Measurements from ENCODE around the gene PRR36. TPM values are rescaled to one million over a fixed set of nuclear protein-coding genes. Genes with fewer than 3 reads are reported as not detected.
A peak's percentile ranks its signal among the peaks of the same experiment; 100 is the strongest.
"Not testable (repeated sequence)": the region's sequence is repeated elsewhere in the genome, so short reads cannot be mapped to it uniquely, and the experiment has no call there.

Gene PRR36
- total RNA-seq, 2 experiments from 2014 or later = 0.08 to 0.10 TPM

DNA sequence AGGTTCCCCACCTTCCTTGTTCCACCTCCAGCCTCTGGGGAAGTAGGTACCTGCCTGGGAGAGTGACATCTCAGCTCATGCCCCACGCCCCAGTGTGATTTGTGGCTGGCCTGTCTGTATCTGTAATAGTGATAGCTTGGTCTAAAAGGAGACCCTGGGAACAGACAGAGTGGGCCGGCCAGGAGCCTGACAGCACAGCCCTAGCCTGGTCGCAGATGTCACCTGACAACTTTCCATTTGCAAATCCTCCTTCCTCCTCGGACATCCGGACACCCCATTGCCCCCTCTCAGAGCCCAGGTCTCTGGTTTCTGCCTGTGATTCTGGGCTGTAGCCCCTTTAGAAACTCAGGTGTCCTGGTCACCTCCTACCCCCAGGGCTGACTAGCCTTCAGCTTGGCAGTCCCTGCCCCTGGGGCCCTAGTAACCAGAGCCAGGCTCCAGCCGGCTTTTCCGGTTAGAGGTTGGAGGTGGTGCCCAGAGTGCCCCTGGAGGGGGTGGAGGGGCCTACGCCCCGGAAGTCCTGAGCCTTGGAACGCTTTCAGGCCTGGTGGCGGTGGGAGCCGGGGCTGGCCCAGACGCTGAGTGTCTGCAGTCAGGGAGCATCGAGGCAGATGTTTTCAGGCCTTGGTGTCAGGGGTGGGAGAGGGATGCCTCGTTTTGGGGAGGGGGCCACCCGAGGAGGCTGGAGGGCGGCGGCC lies 20.6 kb upstream of the PRR36 start:
- no peaks in the 10 kb centered on the region for H3K9me3 Mint-ChIP-seq (ENCODE audit: insufficient read depth)
- H3K27me3 Mint-ChIP-seq (ENCODE audit: low read depth) = peaks cover 6% of the 10 kb centered on the region
- H3K36me3 Mint-ChIP-seq (ENCODE audit: low read depth) = no peaks in the 10 kb centered on the region
- no peak overlapping the region for H3K27ac Mint-ChIP-seq
- DNase-seq (no peak), ATAC-seq (no peak)
- H3K4me3 Mint-ChIP-seq = no peak overlapping the region
- ChIA-PET POLR2A (no interaction called here), CTCF (interaction anchor here (0.6 to 1.5 kb wide), 3 partner anchors 26 to 1028 kb away, joined by 3 to 7 read pairs (median 3); no protein-coding TSS in a partner anchor)
- peaks cover 6% of the 10 kb centered on the region for H3K4me1 Mint-ChIP-seq (ENCODE audit: low read depth)

DNA sequence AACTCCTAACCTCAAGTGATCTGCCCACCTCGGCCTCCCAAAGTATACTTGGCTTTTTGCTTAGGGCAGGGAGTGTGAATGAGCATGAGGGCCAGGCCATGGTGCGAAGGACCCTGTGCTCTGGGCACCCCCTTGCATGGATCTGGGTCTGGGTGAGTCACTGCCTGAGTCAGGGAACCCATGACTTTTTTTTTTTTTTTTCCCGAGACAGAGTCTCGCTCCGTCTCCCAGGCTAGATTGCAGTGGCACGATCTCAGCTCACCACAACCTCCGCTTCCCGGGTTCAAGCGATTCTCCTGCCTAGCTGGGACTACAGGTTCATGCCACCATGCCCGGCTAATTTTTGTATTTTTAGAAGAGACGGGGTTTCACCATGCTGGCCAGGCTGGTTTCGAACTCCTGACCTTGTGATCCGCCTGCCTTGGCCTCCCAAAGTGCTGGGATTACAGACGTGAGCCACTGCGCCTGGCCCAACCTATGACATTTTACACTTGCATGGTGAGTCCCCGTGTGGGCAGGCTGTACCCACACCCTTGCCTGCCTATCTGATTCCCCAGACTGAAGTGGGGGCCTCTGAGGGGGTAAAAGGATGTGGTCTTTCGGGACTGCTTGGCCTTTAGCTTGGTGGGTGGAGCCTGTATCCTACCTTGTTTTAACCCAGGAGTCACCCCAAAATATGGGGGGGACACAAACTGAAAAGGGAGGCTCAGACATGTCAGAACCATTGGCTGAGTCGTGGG lies 19.3 kb upstream of the PRR36 start:
- not testable (repeated sequence) for ATAC-seq, DNase-seq
- CTCF ChIA-PET = interaction anchor here (0.7 to 1.5 kb wide), 2 partner anchors 24 to 27 kb away, joined by 3 to 7 read pairs; no protein-coding TSS in a partner anchor

GRCh38 chr19:7888826-7889217 lies 14.6 kb upstream of the PRR36 start:
- H3K27me3 Mint-ChIP-seq (ENCODE audit: low read depth) = peaks cover 16% of the 10 kb centered on the region
- no peak overlapping the region for H3K4me3 Mint-ChIP-seq
- no peak for DNase-seq
- CTCF ChIA-PET = interaction anchor here (3.1 kb wide), 1 partner anchor 20 kb away, joined by 17 read pairs; no protein-coding TSS in a partner anchor
- H3K27ac Mint-ChIP-seq = no peak overlapping the region
- H3K36me3 Mint-ChIP-seq (ENCODE audit: low read depth) = no peaks in the 10 kb centered on the region
- H3K9me3 Mint-ChIP-seq (ENCODE audit: insufficient read depth) = no peaks in the 10 kb centered on the region
- peaks cover 2% of the 10 kb centered on the region for H3K4me1 Mint-ChIP-seq (ENCODE audit: low read depth)
- POLR2A ChIA-PET = no interaction called here
- ATAC-seq = no peak

More for the DNA sequence above, 19.3 kb upstream of the PRR36 start:
- H3K4me3 Mint-ChIP-seq; H3K27ac Mint-ChIP-seq; H3K9me3 Mint-ChIP-seq (ENCODE audit: insufficient read depth); POLR2A ChIA-PET; H3K4me1 Mint-ChIP-seq (ENCODE audit: low read depth); H3K36me3 Mint-ChIP-seq (ENCODE audit: low read depth): not testable (repeated sequence)
- H3K27me3 Mint-ChIP-seq (ENCODE audit: low read depth) = peaks cover 11% of the 10 kb centered on the region

DNA sequence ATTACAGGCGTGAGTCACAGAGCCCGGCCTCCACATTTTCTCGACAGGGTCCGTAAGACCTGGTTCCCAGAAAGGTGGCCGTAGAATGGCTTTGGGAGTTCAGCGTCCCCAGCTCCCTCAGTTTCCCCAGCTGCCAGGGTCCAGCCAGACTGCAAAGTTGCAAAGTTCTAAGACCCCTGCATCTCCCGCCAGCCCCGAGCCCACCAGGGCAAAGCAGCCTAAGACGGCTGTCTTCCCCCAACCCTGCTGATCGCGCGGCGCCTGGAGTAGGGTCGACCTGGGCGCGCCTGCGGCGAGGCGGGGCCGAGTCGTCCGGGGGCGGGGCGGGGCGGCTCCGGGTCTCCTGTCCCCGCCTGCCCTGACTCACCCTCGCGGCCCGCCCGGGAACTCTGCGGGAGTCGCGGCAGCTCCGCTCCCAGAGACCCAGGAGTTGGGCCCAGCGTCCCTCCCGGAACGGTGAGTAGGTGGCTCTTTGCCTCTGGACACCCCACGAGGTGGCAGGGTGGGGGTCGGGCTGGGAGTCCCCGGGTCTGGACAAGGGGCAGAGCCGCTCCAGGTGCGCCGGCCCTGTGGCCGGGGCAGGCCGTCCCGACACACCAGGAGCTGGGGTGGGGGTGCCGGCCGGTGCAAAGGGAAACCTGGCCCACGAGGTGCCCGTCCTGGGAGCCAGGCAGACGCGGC lies 14.1 kb upstream of the PRR36 start, which contains the start of gene LRRC8E:
Gene LRRC8E, plus strand, starts transcription at position 366 of the 681 bp plus-strand sequence. CDS start 7,094 bp downstream, outside the sequence.
- H3K27me3 Mint-ChIP-seq (ENCODE audit: low read depth) = peaks cover 16% of the 10 kb centered on the region
- no peaks in the 10 kb centered on the region for H3K36me3 Mint-ChIP-seq (ENCODE audit: low read depth)
- H3K4me3 Mint-ChIP-seq = no peak within 1 kb of the TSS
- CTCF ChIA-PET = interaction anchor here (1.3 to 3.1 kb wide), 2 partner anchors 15 to 19 kb away, joined by 3 to 17 read pairs; partner anchors contain the start of gene MAP2K7
- POLR2A ChIA-PET = no interaction called here
- ATAC-seq = peak; percentile 80
- no peak within 1 kb of the TSS for H3K27ac Mint-ChIP-seq
- DNase-seq = no peak
- no peaks in the 10 kb centered on the region for H3K4me1 Mint-ChIP-seq (ENCODE audit: low read depth)
- H3K9me3 Mint-ChIP-seq (ENCODE audit: insufficient read depth) = no peaks in the 10 kb centered on the region

DNA sequence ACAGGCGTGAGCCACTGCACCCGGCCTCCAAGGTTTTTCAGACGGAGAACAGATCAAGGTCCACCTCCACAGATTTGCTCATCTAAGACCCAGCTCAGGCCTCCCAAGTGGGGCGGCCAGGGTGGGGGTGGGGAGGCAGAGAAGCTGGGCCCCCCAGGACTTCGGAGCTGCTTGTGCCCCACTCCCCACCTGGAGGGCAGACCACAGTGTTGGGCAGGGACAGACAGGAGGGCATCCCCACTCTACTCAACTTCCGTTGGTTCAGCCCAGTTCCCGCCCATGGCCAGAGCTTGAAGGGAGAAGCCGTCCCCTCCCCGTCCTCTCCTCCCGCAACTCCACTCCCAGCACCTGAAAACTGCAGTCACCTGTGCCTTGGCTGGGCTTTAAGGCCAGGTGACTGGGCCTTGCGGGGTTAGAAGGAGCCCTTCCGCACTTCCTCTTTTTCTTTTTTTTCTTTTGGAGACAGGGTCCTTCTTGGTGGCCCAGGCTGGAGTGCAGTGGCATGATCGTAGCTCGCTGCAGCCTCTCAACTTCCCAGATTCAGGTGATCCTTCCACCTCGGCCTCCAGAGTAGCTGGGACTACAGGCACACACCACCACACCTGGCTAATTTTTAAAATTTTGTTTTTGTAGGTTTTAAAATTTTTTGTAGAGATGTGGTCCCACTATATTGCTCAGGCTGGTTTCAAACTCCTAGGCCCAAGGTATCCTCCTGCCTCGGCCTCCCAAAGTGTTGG lies 13.4 kb upstream of the PRR36 start:
- Mint-ChIP-seq H3K4me3 (no peak overlapping the region), H3K27ac (no peak overlapping the region), H3K9me3 (ENCODE audit: insufficient read depth) (no peaks in the 10 kb centered on the region), H3K4me1 (ENCODE audit: low read depth) (no peaks in the 10 kb centered on the region), H3K36me3 (ENCODE audit: low read depth) (no peaks in the 10 kb centered on the region), H3K27me3 (ENCODE audit: low read depth) (peaks cover 16% of the 10 kb centered on the region)
- ATAC-seq (no peak), DNase-seq (no peak)
- ChIA-PET CTCF (interaction anchor here (1.3 to 3.1 kb wide), 3 partner anchors 16 to 319 kb away, joined by 3 to 17 read pairs (median 4); partner anchors contain the start of gene MAP2K7), POLR2A (interaction anchor here (0.7 kb wide), 1 partner anchor 8 kb away, joined by 3 read pairs; no protein-coding TSS in a partner anchor)

DNA sequence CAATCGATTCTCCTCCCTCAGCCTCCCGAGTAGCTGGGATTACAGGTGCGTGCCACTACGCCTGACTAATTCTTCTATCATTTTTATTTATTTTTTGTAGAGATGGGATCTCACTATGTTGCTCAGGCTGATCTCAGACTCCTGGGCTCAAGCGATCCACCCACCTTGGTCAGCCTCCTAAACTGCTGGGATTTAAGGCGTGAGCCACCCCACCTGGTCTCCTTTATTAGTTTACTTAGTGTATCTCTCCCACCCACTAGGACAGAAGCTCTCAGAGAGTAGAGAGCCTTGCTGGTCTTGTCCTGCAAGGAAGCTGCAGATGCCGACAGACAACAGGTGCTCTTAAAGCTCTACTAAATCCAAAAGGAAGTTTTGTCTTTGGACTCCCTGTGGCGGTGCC lies 11.6 kb upstream of the PRR36 start:
- Mint-ChIP-seq H3K9me3 (ENCODE audit: insufficient read depth) (no peaks in the 10 kb centered on the region), H3K27ac (no peak overlapping the region), H3K36me3 (ENCODE audit: low read depth) (no peaks in the 10 kb centered on the region), H3K4me1 (ENCODE audit: low read depth) (no peaks in the 10 kb centered on the region), H3K4me3 (no peak overlapping the region), H3K27me3 (ENCODE audit: low read depth) (peaks cover 14% of the 10 kb centered on the region)
- DNase-seq (no peak), ATAC-seq (no peak)
- ChIA-PET POLR2A (no interaction called here), CTCF (interaction anchor here (1.4 to 1.9 kb wide), 3 partner anchors 17 to 318 kb away, joined by 3 to 6 read pairs (median 4); no protein-coding TSS in a partner anchor)

- ATAC-seq = no peak
- H3K27me3 Mint-ChIP-seq (ENCODE audit: low read depth) = peaks cover 9% of the 10 kb centered on the region
- no peaks in the 10 kb centered on the region for H3K36me3 Mint-ChIP-seq (ENCODE audit: low read depth)
- ChIA-PET POLR2A (no interaction called here), CTCF (interaction anchor here (1.1 to 1.8 kb wide), 3 partner anchors 15 to 232 kb away, joined by 3 to 14 read pairs (median 3); no protein-coding TSS in a partner anchor)
- DNase-seq = no peak
- H3K9me3 Mint-ChIP-seq (ENCODE audit: insufficient read depth) = no peaks in the 10 kb centered on the region
- no peaks in the 10 kb centered on the region for H3K4me1 Mint-ChIP-seq (ENCODE audit: low read depth)
- no peak overlapping the region for H3K4me3 Mint-ChIP-seq
- H3K27ac Mint-ChIP-seq = no peak overlapping the region
Observed at GRCh38 chr19:7883796-7884570, 9.8 kb upstream of the PRR36 start.

DNA sequence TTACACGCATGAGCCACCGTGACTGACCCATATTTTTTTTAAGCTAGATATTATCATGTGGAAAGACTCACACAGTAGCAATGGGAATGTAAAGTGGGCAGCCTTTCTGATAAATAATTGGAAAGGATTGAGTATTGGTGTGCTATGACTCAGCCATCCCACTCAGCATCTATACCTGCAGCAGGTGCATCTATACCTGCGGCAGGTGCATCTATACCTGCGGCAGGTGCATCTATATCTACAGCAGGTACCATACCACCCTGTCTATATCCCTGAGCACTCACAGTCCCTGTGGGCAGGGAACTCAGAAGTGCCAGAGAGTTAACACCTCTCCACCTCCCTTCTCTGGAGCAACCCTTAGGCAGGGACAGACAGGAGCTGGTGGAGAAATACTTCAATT lies 8.9 kb upstream of the PRR36 start:
- H3K4me1 Mint-ChIP-seq (ENCODE audit: low read depth) = no peaks in the 10 kb centered on the region
- ATAC-seq = no peak
- CTCF ChIA-PET = interaction anchor here (1.1 to 1.8 kb wide), 3 partner anchors 14 to 231 kb away, joined by 3 to 14 read pairs (median 3); no protein-coding TSS in a partner anchor
- peaks cover 5% of the 10 kb centered on the region for H3K27me3 Mint-ChIP-seq (ENCODE audit: low read depth)
- POLR2A ChIA-PET = no interaction called here
- no peaks in the 10 kb centered on the region for H3K36me3 Mint-ChIP-seq (ENCODE audit: low read depth)
- no peaks in the 10 kb centered on the region for H3K9me3 Mint-ChIP-seq (ENCODE audit: insufficient read depth)
- H3K4me3 Mint-ChIP-seq = no peak overlapping the region
- H3K27ac Mint-ChIP-seq = no peak overlapping the region
- DNase-seq = no peak

DNA sequence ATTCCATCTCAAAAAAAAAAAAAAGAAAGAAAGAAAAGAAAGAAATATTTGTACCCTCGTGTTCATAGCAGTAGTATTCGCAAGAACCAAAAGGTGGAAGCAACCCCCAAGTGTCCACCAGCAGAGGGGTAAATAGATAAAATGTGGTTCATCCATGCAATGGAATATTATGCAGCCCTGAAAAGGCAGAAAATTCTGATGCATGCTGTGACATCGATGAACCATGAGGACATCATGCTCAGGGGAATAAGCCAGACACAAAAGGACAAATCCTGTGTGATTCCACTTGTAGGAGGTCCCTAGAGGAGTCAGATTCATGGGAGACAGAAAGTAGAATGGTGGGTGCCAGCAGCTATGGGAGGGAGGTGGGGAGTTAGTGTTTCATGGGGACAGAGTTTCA lies 7.7 kb upstream of the PRR36 start:
- POLR2A ChIA-PET = no interaction called here
- H3K4me3 Mint-ChIP-seq = no peak overlapping the region

GRCh38 chr19:7879836-7880235 lies 5.6 kb upstream of the PRR36 start:
- no peak overlapping the region for H3K27ac Mint-ChIP-seq
- POLR2A ChIA-PET = interaction anchor here (1.0 kb wide), 1 partner anchor 8 kb away, joined by 3 read pairs; no protein-coding TSS in a partner anchor
- no peak for DNase-seq
- H3K9me3 Mint-ChIP-seq (ENCODE audit: insufficient read depth) = no peaks in the 10 kb centered on the region
- ATAC-seq = no peak
- H3K4me3 Mint-ChIP-seq = no peak overlapping the region
- peaks cover 3% of the 10 kb centered on the region for H3K27me3 Mint-ChIP-seq (ENCODE audit: low read depth)
- H3K36me3 Mint-ChIP-seq (ENCODE audit: low read depth) = no peaks in the 10 kb centered on the region
- H3K4me1 Mint-ChIP-seq (ENCODE audit: low read depth) = peaks cover 3% of the 10 kb centered on the region
- CTCF ChIA-PET = interaction anchor here (1.6 kb wide), 1 partner anchor 11 kb away, joined by 12 read pairs; no protein-coding TSS in a partner anchor

More for the DNA sequence above, 7.7 kb upstream of the PRR36 start:
- Mint-ChIP-seq H3K27me3 (ENCODE audit: low read depth) (peaks cover 3% of the 10 kb centered on the region), H3K9me3 (ENCODE audit: insufficient read depth) (no peaks in the 10 kb centered on the region), H3K27ac (no peak overlapping the region), H3K36me3 (ENCODE audit: low read depth) (no peaks in the 10 kb centered on the region), H3K4me1 (ENCODE audit: low read depth) (no peaks in the 10 kb centered on the region)
- CTCF ChIA-PET = interaction anchor here (1.1 to 1.3 kb wide), 2 partner anchors 13 to 201 kb away, joined by 4 to 5 read pairs; partner anchors contain the start of gene TRAPPC5
- DNase-seq (no peak), ATAC-seq (no peak)

Measured in activated CD8-positive, alpha-beta T cell treated with anti-CD3 and anti-CD28 coated beads, Interleukin-2, amount 10 ng/mL, durations not matched to agents 7 days and 5 days (primary cell).